Endothelial cell of umbilical vein (primary cell): ENCODE data around the gene CTXN2. TPM values are rescaled to one million over a fixed set of nuclear protein-coding genes. Genes with fewer than 3 reads are reported as not detected.

Source experiments
- BruUV-seq: library from RNA; stranded (reverse); fragments of 400-500 nt; replicated peaks from 2 replicates; lab custom pipeline; 2021; lab: Mats Ljungman, UMichigan
- CTCF ChIA-PET: fragments of 300-600, 350-600 bp; sonication (Branson Sonifier 250); formaldehyde crosslinking; loops from one replicate; lab custom pipeline; 2021; ENCODE audit warnings: antibody characterized with exemption, inconsistent platforms; lab: Charles Lee
- POLR2A ChIA-PET: fragments of 300-600, 350-600 bp; sonication (Branson Sonifier 250); formaldehyde crosslinking; loops from one replicate; lab custom pipeline; 2021; ENCODE audit warnings: antibody characterized with exemption, inconsistent platforms; lab: Charles Lee
- DNase-seq: peaks from one replicate; pipeline ENCODE4 v3.0.0-alpha.2; 2011; ENCODE audit warnings: low read depth, low spot score
- FAIRE-seq: peaks from 2 replicates; lab custom pipeline; 2011; peaks lifted over from hg19 to GRCh38; lab: Jason Lieb, UNC
- H2AFZ ChIP-seq: 2 replicates; pipeline ENCODE4 v1.6.0; 2012; ENCODE audit warnings: low read depth, low read length, control low read depth, inconsistent platforms
- H3K27ac ChIP-seq: 2 replicates; pipeline ENCODE4 v1.5.1; 2011; ENCODE audit warnings: low read depth, mild to moderate bottlenecking, control low read depth, low read length, moderate library complexity; ENCODE audit not compliant: insufficient read depth
- H3K27me3 ChIP-seq, 2 experiments: 2 replicates each; pipeline versions ENCODE4 v1.6.0 to v1.6.1; 2011; ENCODE audit warnings: low read length in 2 of 2, mixed read lengths in 1 of 2; ENCODE audit not compliant: control insufficient read depth in 2 of 2, insufficient read depth in 2 of 2
- H3K36me3 ChIP-seq, 2 experiments: 2 replicates in 1 of 2; 3 replicates in 1 of 2; pipeline ENCODE4 v1.5.1; 2011; ENCODE audit warnings: low read length in 2 of 2, mild to moderate bottlenecking in 1 of 2, moderate library complexity in 1 of 2; ENCODE audit not compliant: control insufficient read depth in 2 of 2, insufficient read depth in 2 of 2; ENCODE audit errors: extremely low read depth in 1 of 2
- H3K4me1 ChIP-seq: 3 replicates; pipeline ENCODE4 v1.5.1; 2011; ENCODE audit warnings: mild to moderate bottlenecking, low read length; ENCODE audit not compliant: control insufficient read depth, insufficient read depth; ENCODE audit errors: extremely low read depth
- H3K4me2 ChIP-seq: 2 replicates; pipeline ENCODE4 v1.6.1; 2011; ENCODE audit warnings: low read length, control low read depth, mixed read lengths; ENCODE audit not compliant: insufficient read depth
- H3K4me3 ChIP-seq, 3 experiments: fragments of 200-600 bp in 1 of 3; sonication (generic), shearing (Covaris generic) in 1 of 3; replicated peaks in 1 of 3; 2 replicates each; pipeline ENCODE4 v1.5.1; 2011 to 2016; ENCODE audit warnings: control low read depth in 3 of 3, low read length in 3 of 3, mild to moderate bottlenecking in 2 of 3, inconsistent platforms in 1 of 3, low read depth in 1 of 3, moderate library complexity in 1 of 3; ENCODE audit not compliant: insufficient read depth in 1 of 3
- H3K79me2 ChIP-seq: 2 replicates; pipeline ENCODE4 v1.6.0; 2012; ENCODE audit warnings: low read length, inconsistent platforms; ENCODE audit not compliant: control insufficient read depth, insufficient read depth
- H3K9ac ChIP-seq: replicated peaks from 2 replicates; pipeline ENCODE3; 2011; ENCODE audit warnings: low read length, control low read depth; ENCODE audit not compliant: insufficient read depth; ENCODE audit errors: extremely low read depth
- H3K9me1 ChIP-seq: replicated peaks from 3 replicates; pipeline ENCODE4 v1.6.0; 2011; ENCODE audit warnings: mild to moderate bottlenecking, low read length; ENCODE audit not compliant: control insufficient read depth, insufficient read depth; ENCODE audit errors: extremely low read depth
- H3K9me3 ChIP-seq: replicated peaks from 2 replicates; pipeline ENCODE4 v1.5.1; 2012; ENCODE audit warnings: low read length, inconsistent platforms; ENCODE audit not compliant: control insufficient read depth, insufficient read depth
- H4K20me1 ChIP-seq: replicated peaks from 2 replicates; pipeline ENCODE3; 2011; ENCODE audit warnings: mild to moderate bottlenecking, low read length; ENCODE audit not compliant: control insufficient read depth, insufficient read depth; ENCODE audit errors: extremely low read depth
- EZH2 ChIP-seq: IDR thresholded peaks from 2 replicates; pipeline ENCODE4 v1.6.1; 2012; ENCODE audit warnings: borderline replicate concordance, low read depth, mild to moderate bottlenecking, moderate library complexity, low read length, inconsistent platforms; ENCODE audit not compliant: severe bottlenecking
- FOS ChIP-seq: IDR thresholded peaks from 2 replicates; pipeline ENCODE4 v1.6.1; 2011; ENCODE audit warnings: mild to moderate bottlenecking, low read length, moderate library complexity, borderline replicate concordance; ENCODE audit not compliant: insufficient read depth
- GATA2 ChIP-seq: IDR thresholded peaks from 2 replicates; pipeline ENCODE4 v1.7.0; 2011; ENCODE audit warnings: low read depth, mild to moderate bottlenecking, moderate library complexity, mixed read lengths, low read length; ENCODE audit not compliant: insufficient read length, insufficient read depth
- JUN ChIP-seq: IDR thresholded peaks from 2 replicates; pipeline ENCODE4 v1.6.1; 2011; ENCODE audit warnings: borderline replicate concordance, low read depth; ENCODE audit not compliant: insufficient read length, insufficient read depth
- MAX ChIP-seq: IDR thresholded peaks from 2 replicates; pipeline ENCODE4 v1.6.1; 2011; ENCODE audit not compliant: insufficient read depth, insufficient read length
- MYC ChIP-seq: IDR thresholded peaks from one replicate; pipeline ENCODE4 v1.6.1; 2011; ENCODE audit warnings: mild to moderate bottlenecking, low read depth, low read length
- POLR2A ChIP-seq: IDR thresholded peaks from 2 replicates; pipeline ENCODE4 v1.6.1; 2012; ENCODE audit warnings: low read depth, mild to moderate bottlenecking, control low read depth, low read length
- POLR2AphosphoS5 ChIP-seq: IDR thresholded peaks from 2 replicates; pipeline ENCODE4 v1.6.1; 2012; ENCODE audit warnings: low read depth, mild to moderate bottlenecking, control low read depth, low read length, moderate library complexity; ENCODE audit not compliant: insufficient read depth
- dilution Hi-C: fragments of 300-500 bp; cut with MboI; formaldehyde crosslinking; loops from one replicate; pipeline ENCODE4 v1.15.0; 2019; ENCODE audit warnings: low sequenced_read_pairs; ENCODE audit not compliant: extremely low pct_ligation_motif_present
- intact Hi-C: fragments of 100-400 bp; cut with micrococcal nuclease; formaldehyde crosslinking; loops from one replicate; pipeline ENCODE4 v1.10.0; 2022
- polyA plus RNA-seq, 4 experiments: library from polyadenylated mRNA; depleted of rRNA in 3 of 4; stranded (reverse) in 3 of 4; unstranded in 1 of 4; fragments of >200 nt; gene quantifications; 2 replicates each; pipeline versions ENCODE4 v1.2.1 to v1.2.3, GENCODE V29; 2011 to 2012; ENCODE audit warnings: missing spikeins in 1 of 4
- total RNA-seq: library from RNA; stranded (reverse); gene quantifications from 2 replicates; pipeline ENCODE4 v1.2.3, GENCODE V29; 2021

The CTXN2 gene
- total and polyA plus RNA-seq, 2 donors (not counting 3 experiments of a cell fraction or from before 2014, with no cell fraction given) = 0.01 TPM; not detected in 1

GRCh38 chr15:48177383-48177765, 14.1 kb upstream of the CTXN2 start:
- no peaks in the 10 kb centered on the region for H4K20me1 ChIP-seq
- intact Hi-C loops = loop anchor here (1.0 to 10.0 kb wide), 4 partner anchors 27 to 463 kb away; partner anchors contain the start of genes DUT and SEMA6D
- peak overlapping the region; percentile 87 for H3K9ac ChIP-seq
- DNase-seq (peak; percentile 83), FAIRE-seq (peak; percentile 78)
- peak overlapping the region; percentile 84 for H3K27ac ChIP-seq
- dilution Hi-C loops = no loop called here
- BruUV-seq = no TSS peak
- peak overlapping the region; percentile 64 for H3K4me2 ChIP-seq
- TF ChIP-seq MAX (no peak), POLR2AphosphoS5 (no peak), GATA2 (no peak), MYC (no peak), JUN (peak; percentile 86), EZH2 (no peak), FOS (peak; percentile 12), POLR2A (no peak)
- no peaks in the 10 kb centered on the region for H3K27me3 ChIP-seq
- H2AFZ ChIP-seq = peak overlapping the region; percentile 4
- H3K4me1 ChIP-seq = peaks cover 12% of the 10 kb centered on the region
- H3K9me1 ChIP-seq = no peaks in the 10 kb centered on the region
- no peaks in the 10 kb centered on the region for H3K36me3 ChIP-seq
- peak overlapping the region; percentile 14 to 68 (median 60) for H3K4me3 ChIP-seq
- H3K9me3 ChIP-seq = no peaks in the 10 kb centered on the region
- CTCF ChIA-PET = interaction anchor here (1.0 to 2.1 kb wide), 7 partner anchors 10 to 92 kb away, joined by 3 to 6 read pairs (median 4); no protein-coding TSS in a partner anchor
- POLR2A ChIA-PET = interaction anchor here (0.6 to 1.2 kb wide), 2 partner anchors 27 to 64 kb away, joined by 3 to 6 read pairs; no protein-coding TSS in a partner anchor
- H3K79me2 ChIP-seq = peaks cover 43% of the 10 kb centered on the region
